Keratinocyte (primary cell): ENCODE data around the gene ANGPTL4. TPM values are rescaled to one million over a fixed set of nuclear protein-coding genes. Genes with fewer than 3 reads are reported as not detected.
"Not testable (repeated sequence)": the region's sequence is repeated elsewhere in the genome, so short reads cannot be mapped to it uniquely, and the experiment has no call there.

Experiments
- DNase-seq: peaks from one replicate; pipeline ENCODE4 v3.0.0-alpha.2; 2011; ENCODE audit warnings: low read depth, missing footprints, low spot score
- FAIRE-seq: peaks from 2 replicates; lab custom pipeline; 2011; peaks lifted over from hg19 to GRCh38; lab: Jason Lieb, UNC
- H2AFZ ChIP-seq: 2 replicates; pipeline ENCODE4 v1.6.0; 2012; ENCODE audit warnings: low read length, control low read depth, inconsistent platforms; ENCODE audit not compliant: control insufficient read depth
- H3K27ac ChIP-seq: 2 replicates; pipeline ENCODE4 v1.5.1; 2011; ENCODE audit warnings: low read length; ENCODE audit not compliant: control insufficient read depth, insufficient read depth
- H3K27me3 ChIP-seq: 3 replicates; pipeline ENCODE4 v1.6.0; 2011; ENCODE audit warnings: low read length; ENCODE audit not compliant: control insufficient read depth, insufficient read depth; ENCODE audit errors: extremely low read depth
- H3K36me3 ChIP-seq, 2 experiments: 2 replicates in 1 of 2; 3 replicates in 1 of 2; pipeline ENCODE4 v1.5.1; 2011; ENCODE audit warnings: low read length in 2 of 2, mild to moderate bottlenecking in 1 of 2; ENCODE audit not compliant: control insufficient read depth in 2 of 2, insufficient read depth in 2 of 2; ENCODE audit errors: extremely low read depth in 1 of 2
- H3K4me1 ChIP-seq: 3 replicates; pipeline ENCODE4 v1.5.1; 2011; ENCODE audit warnings: low read length; ENCODE audit not compliant: control insufficient read depth, insufficient read depth; ENCODE audit errors: extremely low read depth
- H3K4me2 ChIP-seq: 3 replicates; pipeline ENCODE4 v1.6.0; 2011; ENCODE audit warnings: low read depth, low read length; ENCODE audit not compliant: control insufficient read depth, insufficient read depth; ENCODE audit errors: extremely low read depth
- H3K4me3 ChIP-seq, 3 experiments: fragments of 200-600 bp in 1 of 3; sonication (generic) in 1 of 3; 2 replicates in 2 of 3; 3 replicates in 1 of 3; pipeline ENCODE4 v1.5.1; 2011 to 2016; ENCODE audit warnings: low read length in 3 of 3, mild to moderate bottlenecking in 3 of 3, control low read depth in 2 of 3, inconsistent platforms in 1 of 3, low read depth in 1 of 3, mixed read lengths in 1 of 3, mixed run types in 1 of 3, moderate library complexity in 1 of 3; ENCODE audit not compliant: control insufficient read depth in 2 of 3, insufficient read depth in 2 of 3; ENCODE audit errors: extremely low read depth in 1 of 3
- H3K79me2 ChIP-seq: 2 replicates; pipeline ENCODE4 v1.6.0; 2012; ENCODE audit warnings: low read length; ENCODE audit not compliant: control insufficient read depth, insufficient read depth
- H3K9ac ChIP-seq: 3 replicates; pipeline ENCODE4 v1.6.0; 2011; ENCODE audit warnings: low read length; ENCODE audit not compliant: control insufficient read depth, insufficient read depth; ENCODE audit errors: extremely low read depth
- H3K9me1 ChIP-seq: 3 replicates; pipeline ENCODE4 v1.6.0; 2011; ENCODE audit warnings: low read length; ENCODE audit not compliant: control insufficient read depth, insufficient read depth; ENCODE audit errors: extremely low read depth
- H3K9me3 ChIP-seq: 2 replicates; pipeline ENCODE4 v1.5.1; 2012; ENCODE audit warnings: low read depth, low read length; ENCODE audit not compliant: control insufficient read depth
- H4K20me1 ChIP-seq: 3 replicates; pipeline ENCODE4 v1.6.0; 2011; ENCODE audit warnings: low read length; ENCODE audit not compliant: control insufficient read depth, insufficient read depth; ENCODE audit errors: extremely low read depth
- EZH2 ChIP-seq: IDR thresholded peaks from one replicate; pipeline ENCODE4 v1.6.1; 2012; ENCODE audit warnings: inconsistent platforms, mild to moderate bottlenecking, low read length, moderate library complexity
- dilution Hi-C: fragments of 300-500 bp; cut with MboI; formaldehyde crosslinking; loops from one replicate; pipeline ENCODE4 v1.7.0; 2020; ENCODE audit warnings: low sequenced_read_pairs; ENCODE audit not compliant: extremely low pct_ligation_motif_present
- polyA minus RNA-seq, 3 experiments: library from RNA; depleted of rRNA, polyadenylated mRNA; stranded (reverse); fragments of >200 nt; gene quantifications; 1 replicate in 1 of 3; 2 replicates in 1 of 3; 3 replicates in 1 of 3; pipeline ENCODE4 v1.2.3, GENCODE V29; 2011
- polyA plus RNA-seq, 5 experiments: library from polyadenylated mRNA; depleted of rRNA in 3 of 5; stranded (reverse) in 3 of 5; stranded (forward) in 1 of 5; unstranded in 1 of 5; fragments of >200 nt; gene quantifications; 1 replicate in 1 of 5; 2 replicates in 3 of 5; 3 replicates in 1 of 5; pipeline versions ENCODE4 v1.2.1 to v1.2.3, GENCODE V29; 2011 to 2012; ENCODE audit warnings: missing spikeins in 2 of 5, low read depth in 1 of 5, low replicate concordance in 1 of 5
- TF ChIP-seq, protein P1 (sequence below), 3 experiments: IDR thresholded peaks in 1 of 3; conservative IDR thresholded peaks in 1 of 3; optimal IDR thresholded peaks in 1 of 3; 2 replicates in 2 of 3; 3 replicates in 1 of 3; pipeline versions ENCODE3 to v1.5.1; 2011; ENCODE audit warnings: low read length in 3 of 3, mild to moderate bottlenecking in 3 of 3, moderate library complexity in 2 of 3, control low read depth in 1 of 3, inconsistent platforms in 1 of 3; ENCODE audit not compliant: insufficient read depth in 2 of 3; ENCODE audit errors: extremely low read depth in 1 of 3

Gene ANGPTL4, protein sequence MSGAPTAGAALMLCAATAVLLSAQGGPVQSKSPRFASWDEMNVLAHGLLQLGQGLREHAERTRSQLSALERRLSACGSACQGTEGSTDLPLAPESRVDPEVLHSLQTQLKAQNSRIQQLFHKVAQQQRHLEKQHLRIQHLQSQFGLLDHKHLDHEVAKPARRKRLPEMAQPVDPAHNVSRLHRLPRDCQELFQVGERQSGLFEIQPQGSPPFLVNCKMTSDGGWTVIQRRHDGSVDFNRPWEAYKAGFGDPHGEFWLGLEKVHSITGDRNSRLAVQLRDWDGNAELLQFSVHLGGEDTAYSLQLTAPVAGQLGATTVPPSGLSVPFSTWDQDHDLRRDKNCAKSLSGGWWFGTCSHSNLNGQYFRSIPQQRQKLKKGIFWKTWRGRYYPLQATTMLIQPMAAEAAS
- polyA plus RNA-seq (102 to 143 TPM (median 112 TPM) in 3 replicates), polyA minus RNA-seq (28.6 to 76.7 TPM (median 39.9 TPM) in 3 replicates)
- 42.6 TPM for polyA plus RNA-seq (2011; ENCODE audit: low read depth)
- polyA plus RNA-seq (2011; cell fraction: cytosol; rRNA removed), result 20.5 and 50.0 TPM in 2 replicates
- polyA plus RNA-seq (2011; cell fraction: nucleus; rRNA removed), result 301 and 381 TPM in 2 replicates
- polyA plus RNA-seq (2012; ENCODE audit: low replicate concordance), result 40.6 and 139 TPM in 2 replicates
- polyA minus RNA-seq (2011; cell fraction: cytosol; rRNA and poly(A)+ RNA removed), result 118 TPM
- 224 and 291 TPM in 2 replicates for polyA minus RNA-seq (2011; cell fraction: nucleus; rRNA and poly(A)+ RNA removed)

DNA sequence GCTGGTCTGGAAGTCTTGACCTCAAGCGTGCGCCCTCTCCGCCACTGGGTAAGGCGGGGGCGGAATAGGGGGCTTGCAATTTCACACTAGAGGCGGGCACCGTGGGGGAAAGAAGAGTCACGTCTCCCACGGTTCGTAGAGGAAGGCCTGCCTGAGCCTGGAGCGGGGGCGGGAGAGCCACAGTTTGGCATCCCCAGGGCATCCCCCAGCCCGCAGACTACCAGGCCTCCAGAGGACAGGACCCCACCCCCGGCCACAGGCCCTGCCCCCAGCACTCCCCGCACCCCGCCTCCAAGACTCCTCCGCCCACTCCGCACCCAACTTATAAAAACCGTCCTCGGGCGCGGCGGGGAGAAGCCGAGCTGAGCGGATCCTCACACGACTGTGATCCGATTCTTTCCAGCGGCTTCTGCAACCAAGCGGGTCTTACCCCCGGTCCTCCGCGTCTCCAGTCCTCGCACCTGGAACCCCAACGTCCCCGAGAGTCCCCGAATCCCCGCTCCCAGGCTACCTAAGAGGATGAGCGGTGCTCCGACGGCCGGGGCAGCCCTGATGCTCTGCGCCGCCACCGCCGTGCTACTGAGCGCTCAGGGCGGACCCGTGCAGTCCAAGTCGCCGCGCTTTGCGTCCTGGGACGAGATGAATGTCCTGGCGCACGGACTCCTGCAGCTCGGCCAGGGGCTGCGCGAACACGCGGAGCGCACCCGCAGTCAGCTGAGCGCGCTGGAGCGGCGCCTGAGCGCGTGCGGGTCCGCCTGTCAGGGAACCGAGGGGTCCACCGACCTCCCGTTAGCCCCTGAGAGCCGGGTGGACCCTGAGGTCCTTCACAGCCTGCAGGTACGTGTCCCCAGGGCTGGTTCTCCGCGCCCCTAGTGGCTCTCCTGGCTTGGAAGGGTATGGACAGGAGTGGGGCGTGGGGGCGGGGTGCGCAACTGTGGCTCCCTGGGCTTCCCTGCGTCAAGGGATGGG is at the start of gene ANGPTL4:
Gene ANGPTL4, plus strand, starts transcription at position 353 of the 969 bp plus-strand sequence. Its CDS starts 167 bp downstream, at position 520.
- H3K4me2 ChIP-seq, result peak within 1 kb of the TSS; percentile 89
- TF ChIP-seq, protein P1, sequence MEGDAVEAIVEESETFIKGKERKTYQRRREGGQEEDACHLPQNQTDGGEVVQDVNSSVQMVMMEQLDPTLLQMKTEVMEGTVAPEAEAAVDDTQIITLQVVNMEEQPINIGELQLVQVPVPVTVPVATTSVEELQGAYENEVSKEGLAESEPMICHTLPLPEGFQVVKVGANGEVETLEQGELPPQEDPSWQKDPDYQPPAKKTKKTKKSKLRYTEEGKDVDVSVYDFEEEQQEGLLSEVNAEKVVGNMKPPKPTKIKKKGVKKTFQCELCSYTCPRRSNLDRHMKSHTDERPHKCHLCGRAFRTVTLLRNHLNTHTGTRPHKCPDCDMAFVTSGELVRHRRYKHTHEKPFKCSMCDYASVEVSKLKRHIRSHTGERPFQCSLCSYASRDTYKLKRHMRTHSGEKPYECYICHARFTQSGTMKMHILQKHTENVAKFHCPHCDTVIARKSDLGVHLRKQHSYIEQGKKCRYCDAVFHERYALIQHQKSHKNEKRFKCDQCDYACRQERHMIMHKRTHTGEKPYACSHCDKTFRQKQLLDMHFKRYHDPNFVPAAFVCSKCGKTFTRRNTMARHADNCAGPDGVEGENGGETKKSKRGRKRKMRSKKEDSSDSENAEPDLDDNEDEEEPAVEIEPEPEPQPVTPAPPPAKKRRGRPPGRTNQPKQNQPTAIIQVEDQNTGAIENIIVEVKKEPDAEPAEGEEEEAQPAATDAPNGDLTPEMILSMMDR (optimal IDR thresholded peaks at IDR 0.05 in 1 of 3, IDR thresholded peaks at IDR 0.05 in 1 of 3, conservative IDR thresholded peaks at IDR 0.05 in 1 of 3; ENCODE audit: extremely low read depth in 1 of 3, insufficient read depth in 2 of 3, low read length in 3 of 3), result peak in 2 of 3 experiments; percentile 20 to 27
- no peak for TF ChIP-seq EZH2
- peaks cover 41% of the 10 kb centered on the region for H3K4me1 ChIP-seq
- H3K79me2 ChIP-seq, result no peaks in the 10 kb centered on the region
- dilution Hi-C loops, result no loop called here
- FAIRE-seq, result no peak
- peaks cover 5% of the 10 kb centered on the region for H4K20me1 ChIP-seq
- no peaks in the 10 kb centered on the region for H3K27me3 ChIP-seq
- peak within 1 kb of the TSS; percentile 55 for H3K27ac ChIP-seq
- H3K9me1 ChIP-seq, result no peaks in the 10 kb centered on the region
- H3K4me3 ChIP-seq, result peak within 1 kb of the TSS; percentile 70 to 88 (median 74)
- DNase-seq, result no peak
- H3K36me3 ChIP-seq, result peaks cover 3 to 17% of the 10 kb centered on the region in 2 experiments
- no peaks in the 10 kb centered on the region for H3K9me3 ChIP-seq
- peak within 1 kb of the TSS; percentile 71 for H3K9ac ChIP-seq
- peak within 1 kb of the TSS; percentile 40 for H2AFZ ChIP-seq

DNA sequence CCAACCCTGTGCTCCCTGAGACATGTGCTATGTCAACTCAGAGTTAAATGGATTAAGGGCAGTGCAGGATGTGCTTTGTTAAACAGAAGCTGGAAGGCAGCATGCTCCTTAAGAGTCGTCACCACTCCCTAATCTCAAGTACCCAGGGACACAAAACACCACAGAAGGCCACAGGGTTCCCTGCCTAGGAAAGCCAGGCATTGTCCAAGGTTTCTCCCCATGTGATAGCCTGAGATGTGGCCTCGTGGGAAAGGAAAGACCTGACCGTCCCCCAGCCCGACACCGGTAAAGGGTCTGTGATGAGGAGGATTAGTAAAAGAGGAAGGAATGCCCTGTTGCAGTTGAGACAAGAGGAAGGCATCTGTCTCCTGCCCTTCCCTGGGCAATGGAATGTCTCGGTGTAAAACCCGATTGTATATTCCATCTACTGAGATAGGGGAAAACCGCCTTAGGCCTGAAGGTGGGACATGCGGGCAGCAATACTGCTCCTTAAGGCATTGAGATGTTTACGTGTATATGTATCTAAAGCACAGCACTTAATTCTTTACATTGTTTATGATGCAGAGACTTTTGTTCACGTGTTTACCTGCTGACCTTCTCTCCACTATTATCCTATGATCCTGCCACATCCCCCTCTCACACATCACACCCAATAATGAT is 48.8 kb upstream of the ANGPTL4 start:
- H4K20me1 ChIP-seq, H3K27ac ChIP-seq, DNase-seq, H3K4me3 ChIP-seq, H3K27me3 ChIP-seq, H3K9me3 ChIP-seq, dilution Hi-C loops, H2AFZ ChIP-seq, H3K4me2 ChIP-seq, H3K9me1 ChIP-seq, H3K79me2 ChIP-seq, FAIRE-seq, H3K9ac ChIP-seq: not testable (repeated sequence)
- Histone ChIP-seq H3K36me3 (peaks cover 15 to 26% of the 10 kb centered on the region in 2 experiments), H3K4me1 (peaks cover 12% of the 10 kb centered on the region)
